MM.1S (cell line): Measurements from ENCODE around the gene HOMER1.

Source experiments
- DNase-seq: peaks from one replicate; pipeline ENCODE4 v3.0.0-alpha.2; 2015
- H2AFZ ChIP-seq: fragments of 300-600 bp; sonication (generic); 2 replicates; pipeline ENCODE4 v1.6.0; 2016; ENCODE audit warnings: antibody characterized with exemption, low read length
- H3F3A ChIP-seq: fragments of 300-600 bp; sonication (generic); 2 replicates; pipeline ENCODE4 v1.6.1; 2016; ENCODE audit warnings: mild to moderate bottlenecking, antibody characterized with exemption, low read length, moderate library complexity, mixed read lengths; ENCODE audit not compliant: insufficient read depth
- H3K27ac ChIP-seq: fragments of 300-600 bp; sonication (generic); 2 replicates; pipeline ENCODE4 v1.5.1; 2016; ENCODE audit warnings: mild to moderate bottlenecking, low read length
- H3K27me3 ChIP-seq: fragments of 300-600 bp; sonication (generic); replicated peaks from 2 replicates; pipeline ENCODE4 v1.6.0; 2016; ENCODE audit warnings: low read length; ENCODE audit not compliant: insufficient read depth
- H3K36me3 ChIP-seq: fragments of 300-600 bp; sonication (generic); replicated peaks from 2 replicates; pipeline ENCODE4 v1.6.1; 2016; ENCODE audit warnings: mild to moderate bottlenecking, low read length, mixed read lengths; ENCODE audit not compliant: insufficient read depth
- H3K4me1 ChIP-seq: fragments of 300-600 bp; sonication (generic); 2 replicates; pipeline ENCODE4 v1.6.1; 2016; ENCODE audit warnings: low read length, mixed read lengths
- H3K4me2 ChIP-seq: fragments of 300-600 bp; sonication (generic); 2 replicates; pipeline ENCODE4 v1.6.0; 2016; ENCODE audit warnings: low read depth, low read length
- H3K4me3 ChIP-seq: fragments of 300-600 bp; sonication (generic); 2 replicates; pipeline ENCODE4 v1.5.1; 2016; ENCODE audit warnings: low read length, mixed read lengths
- H3K79me2 ChIP-seq: fragments of 300-600 bp; sonication (generic); 2 replicates; pipeline ENCODE4 v1.6.1; 2016; ENCODE audit warnings: mixed run types, low read length, mixed read lengths
- H3K9ac ChIP-seq: fragments of 300-600 bp; sonication (generic); 2 replicates; pipeline ENCODE4 v1.6.1; 2016; ENCODE audit warnings: low read length, mixed read lengths
- H3K9me2 ChIP-seq: fragments of 300-600 bp; sonication (generic); replicated peaks from 2 replicates; pipeline ENCODE4 v1.6.1; 2016; ENCODE audit warnings: mild to moderate bottlenecking, low read length, mixed read lengths; ENCODE audit not compliant: insufficient read depth
- H3K9me3 ChIP-seq: fragments of 300-600 bp; sonication (generic); replicated peaks from 2 replicates; pipeline ENCODE4 v1.6.1; 2016; ENCODE audit warnings: mild to moderate bottlenecking, low read length, mixed read lengths; ENCODE audit not compliant: insufficient read depth
- H4K20me1 ChIP-seq: fragments of 300-600 bp; sonication (generic); 2 replicates; pipeline ENCODE4 v1.6.1; 2016; ENCODE audit warnings: mild to moderate bottlenecking, low read length, moderate library complexity, mixed read lengths; ENCODE audit not compliant: insufficient read depth
- CTCF ChIP-seq: fragments of 300-600 bp; sonication (generic); IDR thresholded peaks from 2 replicates; pipeline ENCODE4 v1.5.1; 2016; ENCODE audit warnings: antibody characterized with exemption, low read length, mixed read lengths
- EZH2 ChIP-seq: fragments of 300-600 bp; sonication (generic); optimal IDR thresholded peaks from 2 replicates; pipeline ENCODE3; 2017; ENCODE audit warnings: low read depth, mild to moderate bottlenecking, antibody characterized with exemption, low read length, mixed read lengths
- EZH2phosphoT487 ChIP-seq: fragments of 300-600 bp; sonication (generic); IDR thresholded peaks from 2 replicates; pipeline ENCODE4 v1.6.1; 2018; ENCODE audit warnings: antibody characterized with exemption, low read length

The HOMER1 gene

GRCh38 chr5:79546782-79547428, 33.0 kb upstream of the HOMER1 start:
- Histone ChIP-seq H3K9me2 (no peaks in the 10 kb centered on the region), H3F3A (peaks cover 13% of the 10 kb centered on the region), H3K9ac (peak overlapping the region; percentile 69; the same call in 1 of the 2 replicates), H3K79me2 (no peaks in the 10 kb centered on the region), H3K9me3 (no peaks in the 10 kb centered on the region), H3K36me3 (no peaks in the 10 kb centered on the region), H4K20me1 (no peaks in the 10 kb centered on the region), H3K27ac (peak overlapping the region; percentile 90), H3K4me1 (peaks cover 21% of the 10 kb centered on the region), H3K27me3 (no peaks in the 10 kb centered on the region), H3K4me2 (peak overlapping the region; percentile 71), H3K4me3 (no peak overlapping the region), H2AFZ (peak overlapping the region; percentile 85)
- no peak for TF ChIP-seq CTCF
- TF ChIP-seq EZH2 = no peak
- TF ChIP-seq EZH2phosphoT487 = no peak
- no peak for DNase-seq

- no peaks in the 10 kb centered on the region for H4K20me1 ChIP-seq
- H3K79me2 ChIP-seq = no peaks in the 10 kb centered on the region
- H3F3A ChIP-seq = peaks cover 13% of the 10 kb centered on the region
- H3K27ac ChIP-seq = no peak overlapping the region
- no peaks in the 10 kb centered on the region for H3K9me2 ChIP-seq
- no peak for TF ChIP-seq CTCF
- TF ChIP-seq EZH2phosphoT487 = no peak
- TF ChIP-seq EZH2 = no peak
- no peak overlapping the region for H3K4me3 ChIP-seq
- no peaks in the 10 kb centered on the region for H3K27me3 ChIP-seq
- no peaks in the 10 kb centered on the region for H3K36me3 ChIP-seq
- DNase-seq = no peak
- no peak overlapping the region for H2AFZ ChIP-seq
- no peak overlapping the region for H3K9ac ChIP-seq
- H3K9me3 ChIP-seq = no peaks in the 10 kb centered on the region
- H3K4me2 ChIP-seq = no peak overlapping the region
- H3K4me1 ChIP-seq = peaks cover 21% of the 10 kb centered on the region
Measured at GRCh38 chr5:79544131-79544530, 30.2 kb upstream of the HOMER1 start.

GRCh38 chr5:79540939-79541338, 27.0 kb upstream of the HOMER1 start:
- Histone ChIP-seq H3F3A (no peaks in the 10 kb centered on the region), H3K9me2 (no peaks in the 10 kb centered on the region), H3K27ac (no peak overlapping the region), H2AFZ (no peak overlapping the region), H3K4me2 (no peak overlapping the region), H4K20me1 (no peaks in the 10 kb centered on the region), H3K9me3 (no peaks in the 10 kb centered on the region), H3K4me1 (peaks cover 3% of the 10 kb centered on the region; the same call in 1 of the 2 replicates), H3K27me3 (no peaks in the 10 kb centered on the region), H3K36me3 (no peaks in the 10 kb centered on the region), H3K4me3 (no peak overlapping the region), H3K79me2 (no peaks in the 10 kb centered on the region), H3K9ac (no peak overlapping the region)
- DNase-seq = no peak
- TF ChIP-seq EZH2phosphoT487 (no peak), CTCF (no peak), EZH2 (no peak)
